GM19372 (cell line): Measurements from ENCODE around the gene MGAT4A.

ENCODE experiments used
- ATAC-seq: cut with Tn5 transposase; IDR thresholded peaks from one replicate; pipeline ENCODE4 v1.9.1; 2021; ENCODE audit warnings: mild to moderate bottlenecking, low read depth, moderate library complexity; ENCODE audit not compliant: unreplicated experiment

MGAT4A gene

GRCh38 chr2:98579926-98580325 lies 151.0 kb downstream of the MGAT4A start:
- ATAC-seq: no peak

- ATAC-seq: no peak
Observed at GRCh38 chr2:98578231-98578630, 152.7 kb downstream of the MGAT4A start.

GRCh38 chr2:98577313-98577712 lies 153.6 kb downstream of the MGAT4A start:
- ATAC-seq: no peak

GRCh38 chr2:98576666-98577312 lies 154.1 kb downstream of the MGAT4A start:
- no peak for ATAC-seq

GRCh38 chr2:98573426-98573825 lies 157.5 kb downstream of the MGAT4A start:
- ATAC-seq: no peak

- ATAC-seq: no peak
Observed at GRCh38 chr2:98572676-98573075, 158.3 kb downstream of the MGAT4A start.

GRCh38 chr2:98572211-98572610 lies 158.7 kb downstream of the MGAT4A start:
- no peak for ATAC-seq

GRCh38 chr2:98571796-98572195 lies 159.1 kb downstream of the MGAT4A start:
- ATAC-seq: no peak

- no peak for ATAC-seq
Observed at GRCh38 chr2:98571121-98571701, 159.7 kb downstream of the MGAT4A start.

GRCh38 chr2:98570356-98570755 lies 160.6 kb downstream of the MGAT4A start:
- ATAC-seq: no peak

GRCh38 chr2:98569915-98570314 lies 161.0 kb downstream of the MGAT4A start:
- no peak for ATAC-seq

GRCh38 chr2:98569197-98569793 lies 161.6 kb downstream of the MGAT4A start:
- ATAC-seq: no peak
